A549 treated with AZD9567 at 1 μM for 4 hours (cell line): ENCODE results near the gene LSM14B. TPM values are rescaled to one million over a fixed set of nuclear protein-coding genes. Genes with fewer than 3 reads are reported as not detected.

Source experiments
- total RNA-seq: library from RNA; stranded (reverse); fragments of 200-300 nt; extraction: Qiagen RNA extraction; gene quantifications from 5 replicates; pipeline ENCODE4 v1.2.3, GENCODE V29; 2022; ENCODE audit not compliant: insufficient read depth

The LSM14B gene
- total RNA-seq = 28.1 to 33.0 TPM (median 29.1 TPM) in 5 replicates

GRCh38 chr20:62121776-62122653 is at the start of gene LSM14B:
TSS of gene LSM14B (plus strand) at chr20:62122475. CDS start at chr20:62122667, 192 bp downstream.

GRCh38 chr20:62143081-62143956 is 21.0 kb downstream of the LSM14B start, which contains the start of the genes PSMA7 and SS18L1:
TSS of gene PSMA7 (minus strand) at chr20:62143394. CDS start at chr20:62143303, 91 bp downstream.
TSS of gene SS18L1 (plus strand) at chr20:62143769. CDS start at chr20:62143821, 52 bp downstream.

GRCh38 chr20:62182469-62183425 is 60.5 kb downstream of the LSM14B start, which contains the start of gene MTG2:
TSS of gene MTG2 (plus strand) at chr20:62183028. CDS start at chr20:62193421, 10,393 bp downstream.

Other genes starting within 250 kb of the LSM14B start
- 16.5 to 22.8 TPM (median 18.6 TPM) in 5 replicates for gene TAF4, start 56.6 kb upstream of the LSM14B start, total RNA-seq
- gene PSMA7, start 20.9 kb downstream of the LSM14B start, total RNA-seq = 473 to 589 TPM (median 565 TPM) in 5 replicates
- 9.6 to 13.5 TPM (median 11.1 TPM) in 5 replicates for gene SS18L1, start 21.3 kb downstream of the LSM14B start, total RNA-seq
- 20.2 to 41.4 TPM (median 39.6 TPM) in 5 replicates for gene MTG2, start 60.6 kb downstream of the LSM14B start, total RNA-seq
- gene HRH3, start 97.8 kb downstream of the LSM14B start, total RNA-seq = 0.05 to 0.06 TPM in 2 of 5 replicates, not detected in the others
- gene OSBPL2, start 116.0 kb downstream of the LSM14B start, total RNA-seq = 16.8 to 21.9 TPM (median 20.4 TPM) in 5 replicates
- gene ADRM1, start 180.5 kb downstream of the LSM14B start, total RNA-seq = 156 to 196 TPM (median 192 TPM) in 5 replicates
- gene LAMA5, start 244.8 kb downstream of the LSM14B start, total RNA-seq = 190 to 476 TPM (median 435 TPM) in 5 replicates